Thymus (tissue), 11 donors: ENCODE measurements around the gene APBB2. TPM values are rescaled to one million over a fixed set of nuclear protein-coding genes. Genes with fewer than 3 reads are reported as not detected.

ENCODE experiments used
- DNase-seq, 9 donors: peaks; one replicate each; pipeline ENCODE4 v3.0.0-alpha.2; 2013; ENCODE audit warnings: low spot score in 9 of 9, low read depth in 6 of 9, missing footprints in 1 of 9
- H3K27ac ChIP-seq, 2 donors: one replicate each; pipeline ENCODE4 v1.5.1; 2013; ENCODE audit warnings: control low read depth in 1 of 2, low read depth in 1 of 2, low read length in 1 of 2, mild to moderate bottlenecking in 1 of 2, moderate library complexity in 1 of 2
- H3K27me3 ChIP-seq, 2 donors: one replicate each; pipeline ENCODE4 v1.5.1; 2013; ENCODE audit warnings: low read length in 1 of 2; ENCODE audit not compliant: control insufficient read depth in 2 of 2, insufficient read depth in 1 of 2
- H3K36me3 ChIP-seq, 2 donors: one replicate each; pipeline ENCODE4 v1.5.1; 2013; ENCODE audit warnings: low read length in 1 of 2, mild to moderate bottlenecking in 1 of 2, moderate library complexity in 1 of 2; ENCODE audit not compliant: control insufficient read depth in 2 of 2, insufficient read depth in 2 of 2
- H3K4me1 ChIP-seq, 2 donors: one replicate each; pipeline ENCODE4 v1.5.1; 2013; ENCODE audit warnings: low read length in 2 of 2; ENCODE audit not compliant: control insufficient read depth in 2 of 2, insufficient read depth in 2 of 2
- H3K4me3 ChIP-seq, 2 donors: one replicate each; pipeline ENCODE4 v1.5.1; 2013; ENCODE audit warnings: low read length in 2 of 2, control low read depth in 1 of 2, mild to moderate bottlenecking in 1 of 2
- H3K9me3 ChIP-seq, 2 donors: one replicate each; pipeline ENCODE4 v1.5.1; 2013; ENCODE audit warnings: low read length in 1 of 2, mild to moderate bottlenecking in 1 of 2; ENCODE audit not compliant: control insufficient read depth in 2 of 2, insufficient read depth in 1 of 2
- WGBS: extraction: QIAGEN DNeasy Blood & Tissue Kit; methylation state at CpG from one replicate; pipeline ENCODE4 v1.1.7; 2013; 5-methylcytosine and 5-hydroxymethylcytosine counted together
- polyA plus RNA-seq: library from polyadenylated mRNA; stranded (reverse); fragments of 200-250 nt; gene quantifications from one replicate; pipeline ENCODE4 v1.2.3, GENCODE V29; 2013
- total RNA-seq: library from RNA; stranded (reverse); fragments of 120-200 nt; gene quantifications from one replicate; pipeline ENCODE4 v1.2.4, GENCODE V29; 2013
- donor health status: healthy.

The APBB2 gene
- total and polyA plus RNA-seq, 2 donors = 10.0 to 20.2 TPM

GRCh38 chr4:41120297-41121217, 93.8 kb downstream of the APBB2 start:
- Histone ChIP-seq H3K4me1 (peaks cover 0 to 4% of the 10 kb centered on the region in 2 donors), H3K27me3 (no peaks in the 10 kb centered on the region), H3K36me3 (no peaks in the 10 kb centered on the region), H3K27ac (peak overlapping the region in 1 of 2 donors; percentile 19), H3K9me3 (no peaks in the 10 kb centered on the region), H3K4me3 (no peak overlapping the region)
- WGBS = 93% methylated on average over 12 of the region's 12 CpGs
- DNase-seq = peak in 1 of 9 donors; percentile 18

- DNase-seq = no peak
- no peaks in the 10 kb centered on the region for H3K9me3 ChIP-seq
- no peaks in the 10 kb centered on the region for H3K27me3 ChIP-seq
- H3K27ac ChIP-seq = peak overlapping the region in 1 of 2 donors; percentile 19
- H3K36me3 ChIP-seq = no peaks in the 10 kb centered on the region
- H3K4me1 ChIP-seq = peaks cover 0 to 4% of the 10 kb centered on the region in 2 donors
- H3K4me3 ChIP-seq = no peak overlapping the region
- 90% methylated on average over 5 of the region's 5 CpGs for WGBS
These were observed 94.5 kb downstream of the APBB2 start for GRCh38 chr4:41119867-41120295.

- H3K4me1 ChIP-seq = no peaks in the 10 kb centered on the region
- no peaks in the 10 kb centered on the region for H3K36me3 ChIP-seq
- no peak overlapping the region for H3K27ac ChIP-seq
- no peak overlapping the region for H3K4me3 ChIP-seq
- DNase-seq = no peak
- WGBS = 97% methylated on average over 2 of the region's 2 CpGs
- H3K27me3 ChIP-seq = no peaks in the 10 kb centered on the region
- H3K9me3 ChIP-seq = no peaks in the 10 kb centered on the region
These were observed 102.6 kb downstream of the APBB2 start for GRCh38 chr4:41111791-41112190.

DNA sequence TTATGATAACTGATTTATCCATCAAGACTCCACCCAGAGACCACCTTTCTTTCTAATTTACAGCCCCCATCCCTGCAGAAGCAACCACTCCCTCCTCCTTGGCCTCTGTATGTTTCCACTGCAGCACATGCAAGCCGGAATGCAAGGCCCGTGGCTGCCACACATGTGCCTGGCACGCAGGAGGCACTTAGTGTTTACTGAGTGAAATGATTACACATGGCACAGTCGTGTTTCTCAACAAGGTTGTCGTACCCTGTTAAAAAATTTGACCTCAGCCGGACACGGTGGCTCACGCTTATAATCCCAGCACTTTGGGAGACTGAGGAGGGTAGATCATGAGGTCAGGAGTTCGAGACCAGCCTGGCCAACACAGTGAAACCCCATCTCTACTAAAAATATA, 104.3 kb downstream of the APBB2 start:
- DNase-seq = no peak
- H3K4me1 ChIP-seq = no peaks in the 10 kb centered on the region
- H3K36me3 ChIP-seq = no peaks in the 10 kb centered on the region
- no peaks in the 10 kb centered on the region for H3K27me3 ChIP-seq
- no peaks in the 10 kb centered on the region for H3K9me3 ChIP-seq
- H3K4me3 ChIP-seq = no peak overlapping the region
- WGBS = 94% methylated on average over 9 of the region's 9 CpGs
- no peak overlapping the region for H3K27ac ChIP-seq

DNA sequence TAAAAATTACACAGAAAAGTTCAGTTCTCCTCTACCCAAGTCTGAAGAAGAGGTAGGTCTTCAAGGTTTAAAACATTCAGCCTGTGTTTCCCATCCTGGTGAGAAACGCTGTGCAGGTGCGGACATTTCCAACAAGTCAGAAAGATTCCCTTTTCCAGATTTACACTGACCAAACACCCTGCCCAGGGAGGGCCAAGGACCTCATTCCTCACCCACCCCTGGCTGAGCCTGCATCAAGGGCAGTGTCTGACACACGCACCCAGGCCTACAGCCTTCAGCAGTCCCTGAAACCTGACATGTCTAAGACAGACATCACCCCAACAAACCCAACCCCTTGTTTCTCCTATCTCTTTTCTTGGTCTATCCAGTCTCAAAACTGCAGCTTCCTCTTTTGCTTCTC, 105.9 kb downstream of the APBB2 start:
- no peaks in the 10 kb centered on the region for H3K36me3 ChIP-seq
- WGBS = 96% methylated on average over 3 of the region's 3 CpGs
- H3K4me3 ChIP-seq = no peak overlapping the region
- no peaks in the 10 kb centered on the region for H3K4me1 ChIP-seq
- no peak for DNase-seq
- H3K9me3 ChIP-seq = no peaks in the 10 kb centered on the region
- H3K27me3 ChIP-seq = no peaks in the 10 kb centered on the region
- H3K27ac ChIP-seq = no peak overlapping the region

- no peak overlapping the region for H3K4me3 ChIP-seq
- 89% methylated on average over 7 of the region's 7 CpGs for WGBS
- DNase-seq = no peak
- no peaks in the 10 kb centered on the region for H3K4me1 ChIP-seq
- no peaks in the 10 kb centered on the region for H3K9me3 ChIP-seq
- H3K36me3 ChIP-seq = no peaks in the 10 kb centered on the region
- H3K27ac ChIP-seq = no peak overlapping the region
- H3K27me3 ChIP-seq = no peaks in the 10 kb centered on the region
These were observed 107.5 kb downstream of the APBB2 start for GRCh38 chr4:41106694-41107419.

DNA sequence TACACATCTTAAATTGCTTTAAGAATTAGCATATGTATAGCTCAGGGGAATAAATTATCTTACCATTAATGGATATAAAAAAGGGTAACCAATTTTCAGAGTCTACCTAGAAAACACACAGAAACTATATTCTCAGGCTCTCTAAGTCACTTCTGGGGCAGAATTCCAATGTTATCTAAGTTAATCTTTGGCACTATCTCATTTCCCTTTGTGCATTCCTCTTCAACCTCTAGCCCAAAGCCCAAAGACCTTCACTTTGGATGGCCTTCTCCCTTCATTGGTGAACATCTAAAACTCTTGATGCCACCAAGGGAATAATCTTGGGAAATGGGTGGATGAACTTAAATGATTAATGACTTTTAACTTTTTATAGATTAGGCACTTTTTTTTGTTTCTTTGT, 108.3 kb downstream of the APBB2 start:
- no peaks in the 10 kb centered on the region for H3K27me3 ChIP-seq
- no peaks in the 10 kb centered on the region for H3K9me3 ChIP-seq
- no peak overlapping the region for H3K27ac ChIP-seq
- H3K4me1 ChIP-seq = no peaks in the 10 kb centered on the region
- H3K36me3 ChIP-seq = no peaks in the 10 kb centered on the region
- no peak for DNase-seq
- H3K4me3 ChIP-seq = no peak overlapping the region

DNA sequence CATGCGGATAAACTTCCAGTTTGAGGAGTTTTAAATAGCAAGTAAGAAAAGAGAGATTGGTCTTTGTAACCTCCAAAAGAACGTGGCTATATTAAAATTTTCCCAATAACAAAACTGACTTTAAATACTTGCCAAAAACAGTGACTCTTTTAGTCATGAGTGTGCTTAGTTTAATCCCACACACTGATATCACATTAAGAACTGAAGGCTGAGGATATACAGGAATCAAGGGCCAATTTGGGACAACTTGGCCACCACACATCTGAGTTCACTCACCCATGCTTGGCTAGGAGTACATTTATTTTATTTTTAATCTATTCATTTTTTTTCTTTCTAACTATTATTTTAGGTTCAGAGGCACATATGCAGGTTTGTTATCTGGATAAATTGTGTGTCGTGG, 110.2 kb downstream of the APBB2 start:
- Histone ChIP-seq H3K36me3 (no peaks in the 10 kb centered on the region), H3K4me3 (no peak overlapping the region), H3K4me1 (no peaks in the 10 kb centered on the region), H3K27me3 (no peaks in the 10 kb centered on the region), H3K27ac (no peak overlapping the region), H3K9me3 (no peaks in the 10 kb centered on the region)
- DNase-seq = no peak
- WGBS = 89% methylated on average over 3 of the region's 3 CpGs

GRCh38 chr4:41103657-41104056, 110.7 kb downstream of the APBB2 start:
- no peak for DNase-seq
- no peak overlapping the region for H3K4me3 ChIP-seq
- no peaks in the 10 kb centered on the region for H3K36me3 ChIP-seq
- WGBS = 98% methylated on average over 3 of the region's 3 CpGs
- no peaks in the 10 kb centered on the region for H3K4me1 ChIP-seq
- H3K27ac ChIP-seq = no peak overlapping the region
- H3K9me3 ChIP-seq = no peaks in the 10 kb centered on the region
- H3K27me3 ChIP-seq = no peaks in the 10 kb centered on the region
